MM.1S (cell line): ENCODE results near the gene MCTP2.

Experiments used
- DNase-seq: peaks from one replicate; pipeline ENCODE4 v3.0.0-alpha.2; 2015
- H2AFZ ChIP-seq: fragments of 300-600 bp; sonication (generic); 2 replicates; pipeline ENCODE4 v1.6.0; 2016; ENCODE audit warnings: antibody characterized with exemption, low read length
- H3F3A ChIP-seq: fragments of 300-600 bp; sonication (generic); 2 replicates; pipeline ENCODE4 v1.6.1; 2016; ENCODE audit warnings: mild to moderate bottlenecking, antibody characterized with exemption, low read length, moderate library complexity, mixed read lengths; ENCODE audit not compliant: insufficient read depth
- H3K27ac ChIP-seq: fragments of 300-600 bp; sonication (generic); 2 replicates; pipeline ENCODE4 v1.5.1; 2016; ENCODE audit warnings: mild to moderate bottlenecking, low read length
- H3K27me3 ChIP-seq: fragments of 300-600 bp; sonication (generic); replicated peaks from 2 replicates; pipeline ENCODE4 v1.6.0; 2016; ENCODE audit warnings: low read length; ENCODE audit not compliant: insufficient read depth
- H3K36me3 ChIP-seq: fragments of 300-600 bp; sonication (generic); replicated peaks from 2 replicates; pipeline ENCODE4 v1.6.1; 2016; ENCODE audit warnings: mild to moderate bottlenecking, low read length, mixed read lengths; ENCODE audit not compliant: insufficient read depth
- H3K4me1 ChIP-seq: fragments of 300-600 bp; sonication (generic); 2 replicates; pipeline ENCODE4 v1.6.1; 2016; ENCODE audit warnings: low read length, mixed read lengths
- H3K4me2 ChIP-seq: fragments of 300-600 bp; sonication (generic); 2 replicates; pipeline ENCODE4 v1.6.0; 2016; ENCODE audit warnings: low read depth, low read length
- H3K4me3 ChIP-seq: fragments of 300-600 bp; sonication (generic); 2 replicates; pipeline ENCODE4 v1.5.1; 2016; ENCODE audit warnings: low read length, mixed read lengths
- H3K79me2 ChIP-seq: fragments of 300-600 bp; sonication (generic); 2 replicates; pipeline ENCODE4 v1.6.1; 2016; ENCODE audit warnings: mixed run types, low read length, mixed read lengths
- H3K9ac ChIP-seq: fragments of 300-600 bp; sonication (generic); 2 replicates; pipeline ENCODE4 v1.6.1; 2016; ENCODE audit warnings: low read length, mixed read lengths
- H3K9me2 ChIP-seq: fragments of 300-600 bp; sonication (generic); replicated peaks from 2 replicates; pipeline ENCODE4 v1.6.1; 2016; ENCODE audit warnings: mild to moderate bottlenecking, low read length, mixed read lengths; ENCODE audit not compliant: insufficient read depth
- H3K9me3 ChIP-seq: fragments of 300-600 bp; sonication (generic); replicated peaks from 2 replicates; pipeline ENCODE4 v1.6.1; 2016; ENCODE audit warnings: mild to moderate bottlenecking, low read length, mixed read lengths; ENCODE audit not compliant: insufficient read depth
- H4K20me1 ChIP-seq: fragments of 300-600 bp; sonication (generic); 2 replicates; pipeline ENCODE4 v1.6.1; 2016; ENCODE audit warnings: mild to moderate bottlenecking, low read length, moderate library complexity, mixed read lengths; ENCODE audit not compliant: insufficient read depth
- CTCF ChIP-seq: fragments of 300-600 bp; sonication (generic); IDR thresholded peaks from 2 replicates; pipeline ENCODE4 v1.5.1; 2016; ENCODE audit warnings: antibody characterized with exemption, low read length, mixed read lengths
- EZH2 ChIP-seq: fragments of 300-600 bp; sonication (generic); optimal IDR thresholded peaks from 2 replicates; pipeline ENCODE3; 2017; ENCODE audit warnings: low read depth, mild to moderate bottlenecking, antibody characterized with exemption, low read length, mixed read lengths
- EZH2phosphoT487 ChIP-seq: fragments of 300-600 bp; sonication (generic); IDR thresholded peaks from 2 replicates; pipeline ENCODE4 v1.6.1; 2018; ENCODE audit warnings: antibody characterized with exemption, low read length

MCTP2 gene

GRCh38 chr15:94470492-94470891 lies 239.1 kb downstream of the MCTP2 start:
- no peaks in the 10 kb centered on the region for H3K4me1 ChIP-seq
- H3K4me2 ChIP-seq = no peak overlapping the region
- H2AFZ ChIP-seq = no peak overlapping the region
- no peaks in the 10 kb centered on the region for H3K9me3 ChIP-seq
- no peaks in the 10 kb centered on the region for H4K20me1 ChIP-seq
- H3K27me3 ChIP-seq = no peaks in the 10 kb centered on the region
- no peak overlapping the region for H3K27ac ChIP-seq
- H3K79me2 ChIP-seq = no peaks in the 10 kb centered on the region
- H3F3A ChIP-seq = no peaks in the 10 kb centered on the region
- no peaks in the 10 kb centered on the region for H3K9me2 ChIP-seq
- H3K36me3 ChIP-seq = no peaks in the 10 kb centered on the region
- no peak overlapping the region for H3K9ac ChIP-seq
- DNase-seq = no peak
- no peak for TF ChIP-seq EZH2
- no peak for TF ChIP-seq EZH2phosphoT487
- no peak for TF ChIP-seq CTCF
- no peak overlapping the region for H3K4me3 ChIP-seq

- DNase-seq = no peak
- H3K4me1 ChIP-seq = no peaks in the 10 kb centered on the region
These were observed 245.3 kb downstream of the MCTP2 start for GRCh38 chr15:94476686-94477085.

GRCh38 chr15:94477913-94478553 lies 246.7 kb downstream of the MCTP2 start:
- Histone ChIP-seq H3K9me3 (no peaks in the 10 kb centered on the region), H3K36me3 (no peaks in the 10 kb centered on the region), H2AFZ (no peak overlapping the region), H3K27me3 (no peaks in the 10 kb centered on the region), H3F3A (no peaks in the 10 kb centered on the region), H3K4me1 (no peaks in the 10 kb centered on the region), H3K79me2 (no peaks in the 10 kb centered on the region), H3K9ac (no peak overlapping the region), H3K27ac (no peak overlapping the region), H3K4me2 (no peak overlapping the region), H3K4me3 (no peak overlapping the region), H3K9me2 (no peaks in the 10 kb centered on the region), H4K20me1 (no peaks in the 10 kb centered on the region)
- no peak for DNase-seq
- TF ChIP-seq EZH2 = no peak
- TF ChIP-seq EZH2phosphoT487 = no peak
- TF ChIP-seq CTCF = no peak

More at GRCh38 chr15:94476686-94477085, 245.3 kb downstream of the MCTP2 start:
- no peak overlapping the region for H3K4me3 ChIP-seq
- H3K27me3 ChIP-seq = no peaks in the 10 kb centered on the region
- H3K9ac ChIP-seq = no peak overlapping the region
- H3K9me3 ChIP-seq = no peaks in the 10 kb centered on the region
- H3K4me2 ChIP-seq = no peak overlapping the region
- H2AFZ ChIP-seq = no peak overlapping the region
- no peak for TF ChIP-seq EZH2phosphoT487
- TF ChIP-seq EZH2 = no peak
- no peak for TF ChIP-seq CTCF
- H3K79me2 ChIP-seq = no peaks in the 10 kb centered on the region
- no peak overlapping the region for H3K27ac ChIP-seq
- no peaks in the 10 kb centered on the region for H3F3A ChIP-seq
- H3K36me3 ChIP-seq = no peaks in the 10 kb centered on the region
- H4K20me1 ChIP-seq = no peaks in the 10 kb centered on the region
- H3K9me2 ChIP-seq = no peaks in the 10 kb centered on the region
